A673 (cell line): ENCODE results near the gene GNPTAB. TPM values are rescaled to one million over a fixed set of nuclear protein-coding genes. Genes with fewer than 3 reads are reported as not detected.

Experiments
- BruUV-seq: library from RNA; stranded (reverse); fragments of 400-500 nt; replicated peaks from 2 replicates; lab custom pipeline; 2021; lab: Mats Ljungman, UMichigan
- CTCF ChIA-PET: fragments of 300-600 bp; sonication (Branson Sonifier 250); formaldehyde crosslinking; loops from one replicate; lab custom pipeline; 2022; ENCODE audit warnings: antibody characterized with exemption; lab: Charles Lee
- POLR2A ChIA-PET: fragments of 300-600 bp; sonication (Branson Sonifier 250); formaldehyde crosslinking; loops from one replicate; lab custom pipeline; 2022; ENCODE audit warnings: antibody characterized with exemption; ENCODE audit not compliant: low non-redundant PET; lab: Charles Lee
- DNase-seq: peaks from one replicate; pipeline ENCODE4 v3.0.0-alpha.2; 2015; ENCODE audit warnings: low spot score
- H3K27ac ChIP-seq: fragments of 200-600 bp; sonication (generic); 2 replicates; pipeline ENCODE4 v1.5.1; 2016; ENCODE audit warnings: mixed run types, low read depth, mild to moderate bottlenecking, mixed read lengths, antibody characterized with exemption, low read length; ENCODE audit not compliant: poor library complexity, severe bottlenecking
- H3K27me3 ChIP-seq: fragments of 200-600 bp; sonication (generic); replicated peaks from 2 replicates; pipeline ENCODE4 v1.6.1; 2017; ENCODE audit warnings: mixed run types, low read depth, mild to moderate bottlenecking, mixed read lengths, antibody characterized with exemption, low read length; ENCODE audit not compliant: insufficient read depth, poor library complexity
- H3K36me3 ChIP-seq: fragments of 200-600 bp; sonication (generic); 2 replicates; pipeline ENCODE4 v1.6.1; 2016; ENCODE audit warnings: mixed run types, mild to moderate bottlenecking, mixed read lengths, antibody characterized with exemption, low read length; ENCODE audit not compliant: insufficient read depth, poor library complexity, severe bottlenecking
- H3K4me1 ChIP-seq: fragments of 200-600 bp; sonication (generic); 2 replicates; pipeline ENCODE4 v1.6.1; 2017; ENCODE audit warnings: mixed run types, mild to moderate bottlenecking, mixed read lengths, antibody characterized with exemption, low read length; ENCODE audit not compliant: insufficient read depth, poor library complexity, severe bottlenecking
- H3K4me3 ChIP-seq: fragments of 200-600 bp; sonication (generic); 2 replicates; pipeline ENCODE4 v1.5.1; 2016; ENCODE audit warnings: low read depth, mixed run types, mild to moderate bottlenecking, mixed read lengths, low read length; ENCODE audit not compliant: poor library complexity, severe bottlenecking
- H3K9me3 ChIP-seq: fragments of 200-600 bp; sonication (generic); 2 replicates; pipeline ENCODE4 v1.6.1; 2016; ENCODE audit warnings: mixed run types, low read depth, mild to moderate bottlenecking, mixed read lengths, antibody characterized with exemption, low read length; ENCODE audit not compliant: poor library complexity, severe bottlenecking
- CTCF ChIP-seq: fragments of 300-800, 200-600 bp; sonication (generic); conservative IDR thresholded peaks from 2 replicates; pipeline ENCODE4 v1.5.1; 2017; ENCODE audit warnings: low read depth, mild to moderate bottlenecking, antibody characterized with exemption, low read length, moderate library complexity, mixed read lengths
- EZH2 ChIP-seq: fragments of 200-600 bp; sonication (generic); IDR thresholded peaks from 2 replicates; pipeline ENCODE4 v1.6.1; 2017; ENCODE audit warnings: borderline replicate concordance, low read depth, mild to moderate bottlenecking, mixed read lengths, antibody characterized with exemption, low read length; ENCODE audit not compliant: poor library complexity, severe bottlenecking
- intact Hi-C: fragments of 100-400 bp; cut with micrococcal nuclease; formaldehyde crosslinking; loops from one replicate; pipeline ENCODE4 v1.10.0; 2022; ENCODE audit not compliant: unreplicated experiment
- total RNA-seq: library from RNA; stranded (reverse); gene quantifications from 2 replicates; pipeline ENCODE4 v1.2.3, GENCODE V29; 2021

GNPTAB gene
- total RNA-seq, 1 experiment from 2014 or later: 19.9 TPM

GRCh38 chr12:101826766-101827368 is 3.9 kb downstream of the GNPTAB start:
- no peak overlapping the region for H3K27ac ChIP-seq
- no TSS peak for BruUV-seq
- H3K9me3 ChIP-seq: no peaks in the 10 kb centered on the region
- H3K36me3 ChIP-seq: no peaks in the 10 kb centered on the region
- CTCF ChIA-PET: no interaction called here
- H3K27me3 ChIP-seq: no peaks in the 10 kb centered on the region
- POLR2A ChIA-PET: no interaction called here
- intact Hi-C loops: no loop called here
- no peak for DNase-seq
- TF ChIP-seq CTCF: no peak
- TF ChIP-seq EZH2: no peak
- peaks cover 3% of the 10 kb centered on the region for H3K4me1 ChIP-seq
- H3K4me3 ChIP-seq: no peak overlapping the region

GRCh38 chr12:101824831-101825230 is 5.9 kb downstream of the GNPTAB start:
- TF ChIP-seq EZH2 (no peak), CTCF (no peak)
- no peak for DNase-seq
- intact Hi-C loops: no loop called here
- ChIA-PET CTCF (interaction anchor here (1.0 kb wide), 1 partner anchor 51 kb away, joined by 3 read pairs; no protein-coding TSS in a partner anchor), POLR2A (interaction anchor here (0.6 kb wide), 1 partner anchor 44 kb away, joined by 8 read pairs; no protein-coding TSS in a partner anchor)
- no TSS peak for BruUV-seq
- no peaks in the 10 kb centered on the region for H3K27me3 ChIP-seq
- H3K27ac ChIP-seq: no peak overlapping the region
- H3K9me3 ChIP-seq: no peaks in the 10 kb centered on the region
- no peak overlapping the region for H3K4me3 ChIP-seq
- no peaks in the 10 kb centered on the region for H3K36me3 ChIP-seq
- no peaks in the 10 kb centered on the region for H3K4me1 ChIP-seq

- no peaks in the 10 kb centered on the region for H3K36me3 ChIP-seq
- H3K9me3 ChIP-seq: no peaks in the 10 kb centered on the region
- H3K4me3 ChIP-seq: no peak overlapping the region
- ChIA-PET CTCF (no interaction called here), POLR2A (interaction anchor here (0.6 kb wide), 1 partner anchor 252 kb away, joined by 3 read pairs; no protein-coding TSS in a partner anchor)
- no peak overlapping the region for H3K27ac ChIP-seq
- intact Hi-C loops: no loop called here
- BruUV-seq: no TSS peak
- no peaks in the 10 kb centered on the region for H3K4me1 ChIP-seq
- peak; percentile 88 for DNase-seq
- H3K27me3 ChIP-seq: no peaks in the 10 kb centered on the region
- no peak for TF ChIP-seq EZH2
- TF ChIP-seq CTCF: peak; percentile 42; the same call in 1 of the 2 replicates
Observed at GRCh38 chr12:101823891-101824290, 6.9 kb downstream of the GNPTAB start.
